CD14-positive monocyte (primary cell): Measurements from ENCODE around the gene CHL1. TPM values are rescaled to one million over a fixed set of nuclear protein-coding genes. Genes with fewer than 3 reads are reported as not detected.

Experiments used
- DNase-seq, 3 donors: peaks; one replicate each; pipeline ENCODE4 v3.0.0-alpha.2; 2011 to 2022
- H2AFZ ChIP-seq: 2 replicates; pipeline ENCODE4 v1.6.0; 2012; ENCODE audit warnings: mild to moderate bottlenecking, low read depth, low read length, inconsistent platforms; ENCODE audit not compliant: insufficient read depth, poor library complexity, severe bottlenecking
- H3K27ac ChIP-seq, 2 donors: 1 replicate in 1 of 2; 2 replicates in 1 of 2; pipeline ENCODE4 v1.5.1; 2012 to 2013; ENCODE audit warnings: low read length in 2 of 2, control low read depth in 1 of 2, inconsistent platforms in 1 of 2, low read depth in 1 of 2, mild to moderate bottlenecking in 1 of 2
- H3K27me3 ChIP-seq, 2 donors: one replicate each; pipeline versions ENCODE4 v1.6.0 to v1.6.1; 2011 to 2013; ENCODE audit warnings: low read length in 2 of 2; ENCODE audit not compliant: control insufficient read depth in 2 of 2, insufficient read depth in 2 of 2
- H3K36me3 ChIP-seq, 2 donors: replicated peaks in 1 of 2; 1 replicate in 1 of 2; 2 replicates in 1 of 2; pipeline versions ENCODE4 v1.5.1 to v1.6.1; 2012 to 2013; ENCODE audit warnings: low read length in 2 of 2, control low read depth in 1 of 2, inconsistent platforms in 1 of 2, mild to moderate bottlenecking in 1 of 2; ENCODE audit not compliant: insufficient read depth in 2 of 2, control insufficient read depth in 1 of 2
- H3K4me1 ChIP-seq, 2 donors: 1 replicate in 1 of 2; 2 replicates in 1 of 2; pipeline versions ENCODE4 v1.5.1 to v1.6.1; 2012 to 2013; ENCODE audit warnings: low read length in 2 of 2, control low read depth in 1 of 2, inconsistent platforms in 1 of 2, mild to moderate bottlenecking in 1 of 2, moderate library complexity in 1 of 2; ENCODE audit not compliant: insufficient read depth in 2 of 2, control insufficient read depth in 1 of 2
- H3K4me2 ChIP-seq: replicated peaks from 2 replicates; pipeline ENCODE3; 2012; ENCODE audit warnings: low read length, moderate library complexity, mild to moderate bottlenecking; ENCODE audit not compliant: poor library complexity, severe bottlenecking; ENCODE audit errors: extremely low read depth
- H3K4me3 ChIP-seq, 3 experiments: fragments of 200-600 bp in 1 of 3; sonication (generic) in 1 of 3; replicated peaks in 1 of 3; 1 replicate in 2 of 3; 2 replicates in 1 of 3; pipeline ENCODE4 v1.5.1; 2011 to 2013; ENCODE audit warnings: low read length in 3 of 3, mild to moderate bottlenecking in 3 of 3, control low read depth in 2 of 3, low read depth in 2 of 3, inconsistent platforms in 1 of 3, moderate library complexity in 1 of 3
- H3K79me2 ChIP-seq: 2 replicates; pipeline ENCODE4 v1.6.0; 2012; ENCODE audit warnings: mild to moderate bottlenecking, control low read depth, inconsistent platforms, low read length, moderate library complexity; ENCODE audit not compliant: insufficient read depth
- H3K9ac ChIP-seq: 2 replicates; pipeline ENCODE4 v1.6.0; 2017; ENCODE audit warnings: low read length, mild to moderate bottlenecking; ENCODE audit not compliant: insufficient read depth, poor library complexity, severe bottlenecking
- H3K9me3 ChIP-seq, 2 donors: replicated peaks in 1 of 2; 1 replicate in 1 of 2; 2 replicates in 1 of 2; pipeline versions ENCODE4 v1.5.1 to v1.6.1; 2012 to 2013; ENCODE audit warnings: low read length in 2 of 2, control low read depth in 1 of 2; ENCODE audit not compliant: control insufficient read depth in 1 of 2, insufficient read depth in 1 of 2
- H4K20me1 ChIP-seq: 2 replicates; pipeline ENCODE4 v1.6.0; 2012; ENCODE audit warnings: mild to moderate bottlenecking, low read length, control low read depth, moderate library complexity; ENCODE audit not compliant: insufficient read depth
- H3K27ac Mint-ChIP-seq, 7 donors: one replicate each; pipeline ENCODE4 v1.8.0; 2020; ENCODE audit warnings: mild to moderate bottlenecking in 7 of 7, mixed read lengths in 7 of 7, moderate library complexity in 6 of 7, inconsistent platforms in 2 of 7
- H3K27me3 Mint-ChIP-seq, 3 donors: one replicate each; pipeline ENCODE4 v1.8.0; 2021 to 2022; ENCODE audit warnings: low read depth in 3 of 3, mild to moderate bottlenecking in 3 of 3, mixed read lengths in 3 of 3, moderate library complexity in 3 of 3, inconsistent platforms in 1 of 3
- H3K36me3 Mint-ChIP-seq, 2 donors: one replicate each; pipeline ENCODE4 v1.8.0; 2020; ENCODE audit warnings: mixed read lengths in 2 of 2, inconsistent platforms in 1 of 2, mild to moderate bottlenecking in 1 of 2
- H3K4me1 Mint-ChIP-seq: one replicate; pipeline ENCODE4 v1.8.0; 2020; ENCODE audit warnings: mild to moderate bottlenecking, mixed read lengths
- H3K4me3 Mint-ChIP-seq, 2 donors: one replicate each; pipeline ENCODE4 v1.8.0; 2020; ENCODE audit warnings: mild to moderate bottlenecking in 2 of 2, mixed read lengths in 2 of 2, moderate library complexity in 1 of 2
- H3K9me3 Mint-ChIP-seq, 7 donors: one replicate each; pipeline ENCODE4 v1.8.0; 2020 to 2022; ENCODE audit warnings: mixed read lengths in 7 of 7, mild to moderate bottlenecking in 6 of 7, moderate library complexity in 6 of 7, inconsistent platforms in 2 of 7
- WGBS: methylation state at CpG from one replicate; pipeline ENCODE4 v1.1.5; 2013; ENCODE audit warnings: missing lambda C conversion rate; ENCODE audit not compliant: insufficient coverage; 5-methylcytosine and 5-hydroxymethylcytosine counted together
- intact Hi-C, 2 donors: fragments of 100-400 bp; cut with micrococcal nuclease; formaldehyde crosslinking; loops; one replicate each; pipeline versions ENCODE4 v1.15.0 to v1.15.1; 2023
- polyA plus RNA-seq, 3 donors: library from polyadenylated mRNA; depleted of rRNA in 1 of 3; unstranded in 2 of 3; stranded (reverse) in 1 of 3; fragments of 300-500 nt in 2 of 3; fragments of >200 nt in 1 of 3; fragmentation: Illumina TruSeq in 2 of 3; gene quantifications; 1 replicate in 2 of 3; 2 replicates in 1 of 3; pipeline ENCODE4 v1.2.3, GENCODE V29; 2012 to 2021
- TF ChIP-seq, protein P1 (sequence below): fragments of 200-600 bp; IDR thresholded peaks from one replicate; pipeline ENCODE4 v1.8.0; 2022; ENCODE audit warnings: antibody characterized with exemption, mild to moderate bottlenecking

CHL1 gene
- polyA plus RNA-seq, 3 donors, result not detected

DNA sequence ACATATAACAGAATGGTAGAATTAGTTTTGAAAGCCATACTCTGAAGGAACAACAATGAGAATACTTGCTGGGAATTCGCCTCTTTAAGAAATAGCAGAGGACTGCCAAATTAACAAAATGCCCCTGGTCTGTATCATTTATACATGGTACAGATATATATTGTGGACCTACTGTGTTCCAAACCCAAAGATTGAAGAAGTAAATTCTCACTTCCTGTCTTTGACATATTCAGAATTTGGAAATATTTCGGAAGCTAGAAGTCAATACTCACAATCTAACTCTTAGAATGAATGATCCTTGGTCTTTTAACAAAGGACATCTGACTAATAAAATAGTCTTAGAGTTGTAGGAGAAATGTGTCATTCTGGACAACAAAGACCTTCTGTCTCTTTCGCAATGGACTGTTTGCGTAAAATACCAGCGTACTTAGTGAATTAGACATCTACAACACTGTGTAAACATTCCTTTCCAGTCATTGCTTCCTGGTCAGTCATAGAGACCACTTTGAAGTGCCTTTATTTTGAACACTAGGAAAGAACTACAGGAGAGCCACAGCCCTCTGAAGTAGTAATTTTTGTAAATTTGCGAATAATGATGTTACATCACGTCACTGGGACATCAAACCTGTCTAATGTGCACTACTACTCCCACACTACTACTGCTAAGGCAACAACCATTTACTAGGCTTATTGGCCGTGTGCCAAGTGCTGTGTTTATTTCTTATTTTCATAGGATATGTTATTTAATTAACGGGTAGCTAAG lies 68.0 kb downstream of the CHL1 start:
- H4K20me1 ChIP-seq, result no peaks in the 10 kb centered on the region
- H3K79me2 ChIP-seq, result no peaks in the 10 kb centered on the region
- Mint-ChIP-seq H3K9me3 (peaks cover 0 to 4% (median 2%) of the 10 kb centered on the region in 7 donors), H3K27me3 (no peaks in the 10 kb centered on the region), H3K36me3 (no peaks in the 10 kb centered on the region), H3K4me3 (no peak overlapping the region), H3K4me1 (no peaks in the 10 kb centered on the region), H3K27ac (no peak overlapping the region)
- H3K4me1 ChIP-seq, result no peaks in the 10 kb centered on the region
- H3K27ac ChIP-seq, result no peak overlapping the region
- 93% methylated on average over 2 of the region's 9 CpGs for WGBS
- no peak for DNase-seq
- no peak overlapping the region for H3K9ac ChIP-seq
- H3K4me3 ChIP-seq, result no peak overlapping the region
- intact Hi-C loops, result no loop called here
- no peak overlapping the region for H2AFZ ChIP-seq
- peaks cover 0 to 11% of the 10 kb centered on the region in 2 donors for H3K9me3 ChIP-seq
- no peaks in the 10 kb centered on the region for H3K27me3 ChIP-seq
- TF ChIP-seq, protein P1, sequence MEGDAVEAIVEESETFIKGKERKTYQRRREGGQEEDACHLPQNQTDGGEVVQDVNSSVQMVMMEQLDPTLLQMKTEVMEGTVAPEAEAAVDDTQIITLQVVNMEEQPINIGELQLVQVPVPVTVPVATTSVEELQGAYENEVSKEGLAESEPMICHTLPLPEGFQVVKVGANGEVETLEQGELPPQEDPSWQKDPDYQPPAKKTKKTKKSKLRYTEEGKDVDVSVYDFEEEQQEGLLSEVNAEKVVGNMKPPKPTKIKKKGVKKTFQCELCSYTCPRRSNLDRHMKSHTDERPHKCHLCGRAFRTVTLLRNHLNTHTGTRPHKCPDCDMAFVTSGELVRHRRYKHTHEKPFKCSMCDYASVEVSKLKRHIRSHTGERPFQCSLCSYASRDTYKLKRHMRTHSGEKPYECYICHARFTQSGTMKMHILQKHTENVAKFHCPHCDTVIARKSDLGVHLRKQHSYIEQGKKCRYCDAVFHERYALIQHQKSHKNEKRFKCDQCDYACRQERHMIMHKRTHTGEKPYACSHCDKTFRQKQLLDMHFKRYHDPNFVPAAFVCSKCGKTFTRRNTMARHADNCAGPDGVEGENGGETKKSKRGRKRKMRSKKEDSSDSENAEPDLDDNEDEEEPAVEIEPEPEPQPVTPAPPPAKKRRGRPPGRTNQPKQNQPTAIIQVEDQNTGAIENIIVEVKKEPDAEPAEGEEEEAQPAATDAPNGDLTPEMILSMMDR, result no peak
- H3K36me3 ChIP-seq, result no peaks in the 10 kb centered on the region
- no peak overlapping the region for H3K4me2 ChIP-seq

DNA sequence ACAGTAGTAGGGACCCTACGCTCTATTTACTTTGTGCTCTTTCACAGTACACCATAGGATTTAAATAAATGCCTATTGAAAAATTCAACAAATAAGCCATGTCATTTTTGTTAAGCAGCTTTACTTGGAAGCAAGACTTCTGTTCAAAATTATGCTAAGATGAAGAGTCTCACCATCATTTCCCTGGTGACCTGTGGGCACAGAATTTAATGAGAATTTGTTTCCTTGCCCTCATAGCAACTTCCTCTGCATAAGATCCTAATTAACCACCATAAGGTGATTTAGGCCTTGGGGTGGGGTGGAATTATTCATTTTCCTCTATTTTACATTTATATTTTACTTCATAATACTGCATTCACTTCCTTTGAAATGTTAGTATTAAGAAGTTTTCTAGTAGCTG lies 70.5 kb downstream of the CHL1 start:
- no peak for DNase-seq
- TF ChIP-seq, protein P1, result no peak
- Histone ChIP-seq H3K4me3 (no peak overlapping the region), H2AFZ (no peak overlapping the region), H3K27ac (no peak overlapping the region), H4K20me1 (no peaks in the 10 kb centered on the region), H3K9me3 (peaks cover 0 to 11% of the 10 kb centered on the region in 2 donors), H3K4me1 (no peaks in the 10 kb centered on the region), H3K4me2 (no peak overlapping the region), H3K9ac (no peak overlapping the region), H3K27me3 (no peaks in the 10 kb centered on the region), H3K36me3 (no peaks in the 10 kb centered on the region), H3K79me2 (no peaks in the 10 kb centered on the region)
- WGBS, result no CpG with 5 or more reads among the region's 1 CpG
- Mint-ChIP-seq H3K27ac (no peak overlapping the region), H3K9me3 (peaks cover 0 to 6% (median 4%) of the 10 kb centered on the region in 7 donors), H3K4me3 (no peak overlapping the region), H3K4me1 (no peaks in the 10 kb centered on the region), H3K27me3 (no peaks in the 10 kb centered on the region), H3K36me3 (no peaks in the 10 kb centered on the region)
- intact Hi-C loops, result no loop called here
